Aorta (tissue), 5 donors: ENCODE data around the gene KRT78. TPM values are rescaled to one million over a fixed set of nuclear protein-coding genes. Genes with fewer than 3 reads are reported as not detected.
A peak's percentile ranks its signal among the peaks of the same experiment; 100 is the strongest.
"Not testable (repeated sequence)": the region's sequence is repeated elsewhere in the genome, so short reads cannot be mapped to it uniquely, and the experiment has no call there.

Experiments
- ATAC-seq: fragments of 200-7000 bp; cut with Tn5 transposase; one replicate; pipeline ENCODE4 v1.9.1; 2022; ENCODE audit warnings: moderate library complexity; ENCODE audit not compliant: low FRiP score
- DNase-seq, 2 donors: peaks; one replicate each; pipeline ENCODE4 v3.0.0-alpha.2; 2020
- H3K27ac ChIP-seq, 2 donors: one replicate each; pipeline ENCODE4 v1.5.1; 2013; ENCODE audit warnings: low read length in 2 of 2, mild to moderate bottlenecking in 2 of 2, moderate library complexity in 2 of 2, control low read depth in 1 of 2, inconsistent platforms in 1 of 2, low read depth in 1 of 2
- H3K27me3 ChIP-seq, 2 donors: one replicate each; pipeline ENCODE4 v1.6.1; 2013; ENCODE audit warnings: control low read depth in 1 of 2, low read length in 1 of 2, mild to moderate bottlenecking in 1 of 2, moderate library complexity in 1 of 2; ENCODE audit not compliant: insufficient read depth in 2 of 2, control insufficient read depth in 1 of 2
- H3K36me3 ChIP-seq, 2 donors: one replicate each; pipeline ENCODE4 v1.6.1; 2013; ENCODE audit warnings: control low read depth in 1 of 2, low read length in 1 of 2, mild to moderate bottlenecking in 1 of 2; ENCODE audit not compliant: insufficient read depth in 2 of 2, control insufficient read depth in 1 of 2
- H3K4me1 ChIP-seq, 2 donors: one replicate each; pipeline ENCODE4 v1.6.1; 2013; ENCODE audit warnings: low read length in 2 of 2, control low read depth in 1 of 2, mild to moderate bottlenecking in 1 of 2, moderate library complexity in 1 of 2; ENCODE audit not compliant: insufficient read depth in 2 of 2, control insufficient read depth in 1 of 2
- H3K4me3 ChIP-seq, 2 donors: one replicate each; pipeline ENCODE4 v1.5.1; 2013; ENCODE audit warnings: low read length in 2 of 2, control low read depth in 1 of 2, mild to moderate bottlenecking in 1 of 2
- H3K9me3 ChIP-seq: one replicate; pipeline ENCODE4 v1.6.1; 2013; ENCODE audit warnings: mild to moderate bottlenecking, low read length; ENCODE audit not compliant: control insufficient read depth
- WGBS, 2 donors: extraction: QIAGEN DNeasy Blood & Tissue Kit; methylation state at CpG; one replicate each; pipeline ENCODE4 v1.1.7; 2013; 5-methylcytosine and 5-hydroxymethylcytosine counted together
- intact Hi-C, 2 donors: fragments of 100-400 bp; cut with DNase I; formaldehyde crosslinking; loops; one replicate each; pipeline versions ENCODE4 v1.14.2 to v1.15.0; 2022
- polyA plus RNA-seq, 2 donors: library from polyadenylated mRNA; stranded (reverse); fragments of 200-250 nt; gene quantifications; one replicate each; pipeline ENCODE4 v1.2.3, GENCODE V29; 2013
- total RNA-seq, 2 donors: library from RNA; stranded (reverse); fragmentation: NEBNext Ultra II Directional; extraction: Animal tissue kit (Norgen Biotek cat#: 25700); gene quantifications; one replicate each; pipeline ENCODE4 v1.2.1, GENCODE V29; 2021
- donor health status: healthy with polysubstance abuse.
- donor health status: Bipolar disorder and iron deficiency.
- donor health status: DM: no; HTN: no; CAD: no.
- donor health status: DM: no; HTN: no; CAD: no.
- donor health status: DM: yes; HTN: yes; CAD: no.

KRT78 gene
- total and polyA plus RNA-seq, 4 donors: 0.10 to 2.0 TPM; not detected in 2

GRCh38 chr12:52865090-52865944, 16.5 kb upstream of the KRT78 start:
- H3K4me3 ChIP-seq: no peak overlapping the region
- peak; percentile 43 for ATAC-seq
- no peaks in the 10 kb centered on the region for H3K9me3 ChIP-seq
- intact Hi-C loops: no loop called here
- no peak overlapping the region for H3K27ac ChIP-seq
- peak; percentile 66 to 84 for DNase-seq
- 50 to 55% methylated on average over 10 of the region's 10 CpGs for WGBS, 2 donors
- H3K36me3 ChIP-seq: no peaks in the 10 kb centered on the region
- no peaks in the 10 kb centered on the region for H3K27me3 ChIP-seq
- H3K4me1 ChIP-seq: no peaks in the 10 kb centered on the region

GRCh38 chr12:52862023-52862422, 13.2 kb upstream of the KRT78 start:
- Histone ChIP-seq H3K27ac (no peak overlapping the region), H3K27me3 (no peaks in the 10 kb centered on the region), H3K4me1 (no peaks in the 10 kb centered on the region), H3K9me3 (no peaks in the 10 kb centered on the region), H3K4me3 (no peak overlapping the region), H3K36me3 (no peaks in the 10 kb centered on the region)
- intact Hi-C loops: no loop called here
- no peak for ATAC-seq
- DNase-seq: no peak
- 82 to 85% methylated on average over 2 of the region's 2 CpGs for WGBS, 2 donors

- Histone ChIP-seq H3K36me3 (no peaks in the 10 kb centered on the region), H3K4me3 (no peak overlapping the region), H3K4me1 (no peaks in the 10 kb centered on the region), H3K27ac (no peak overlapping the region), H3K27me3 (no peaks in the 10 kb centered on the region), H3K9me3 (no peaks in the 10 kb centered on the region)
- intact Hi-C loops: no loop called here
- peak in 1 of 2 donors; percentile 15 for DNase-seq
- WGBS, 2 donors: 92 to 93% methylated on average over 7 of the region's 7 CpGs
- ATAC-seq: no peak
Observed at GRCh38 chr12:52861511-52861910, 12.7 kb upstream of the KRT78 start.

DNA sequence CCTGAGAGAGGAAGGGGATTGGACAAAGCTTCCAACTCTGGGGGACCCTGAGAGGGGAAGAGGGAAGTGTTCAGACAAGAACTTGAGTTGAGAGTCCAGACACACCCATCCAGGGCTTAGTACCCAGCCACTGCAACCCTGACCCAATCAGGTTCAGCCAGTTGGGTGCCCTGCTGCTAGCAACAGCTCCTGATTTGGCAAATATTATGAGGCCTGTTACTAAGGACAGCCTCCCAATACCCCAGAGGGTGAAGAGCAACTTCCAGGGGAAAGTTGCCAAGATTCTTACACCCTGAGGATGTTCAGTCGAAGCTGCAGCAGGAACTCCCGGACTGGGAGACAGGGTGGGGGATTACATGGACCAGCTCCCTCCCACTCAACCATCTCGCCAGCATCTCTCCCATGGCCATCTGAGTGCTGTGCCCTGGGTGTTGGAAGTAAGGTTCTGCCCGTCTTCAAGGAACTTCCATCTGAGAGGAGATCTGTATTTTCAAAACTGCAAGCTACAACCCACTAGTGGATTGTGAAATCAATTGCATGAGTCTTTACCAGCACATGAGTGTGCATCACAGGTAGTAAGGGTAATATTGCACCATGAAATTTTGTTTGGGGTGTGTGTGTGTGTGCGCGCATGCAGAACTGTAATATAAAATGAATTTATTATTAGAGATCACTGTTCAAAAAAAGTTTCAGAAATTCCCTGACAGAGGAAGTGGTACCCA, 11.5 kb upstream of the KRT78 start:
- no peaks in the 10 kb centered on the region for H3K27me3 ChIP-seq
- DNase-seq (peak in 1 of 2 donors; percentile 27), ATAC-seq (no peak)
- H3K27ac ChIP-seq: no peak overlapping the region
- H3K9me3 ChIP-seq: no peaks in the 10 kb centered on the region
- no peak overlapping the region for H3K4me3 ChIP-seq
- no peaks in the 10 kb centered on the region for H3K36me3 ChIP-seq
- no peaks in the 10 kb centered on the region for H3K4me1 ChIP-seq
- 73 to 74% methylated on average over 6 of the region's 6 CpGs for WGBS, 2 donors
- intact Hi-C loops: no loop called here

GRCh38 chr12:52857500-52857899, 8.7 kb upstream of the KRT78 start:
- no peak overlapping the region for H3K27ac ChIP-seq
- H3K4me1 ChIP-seq: no peaks in the 10 kb centered on the region
- WGBS, 2 donors: 91 to 94% methylated on average over 3 of the region's 3 CpGs
- DNase-seq (no peak), ATAC-seq (no peak)
- intact Hi-C loops: no loop called here
- peaks cover 1% of the 10 kb centered on the region for H3K9me3 ChIP-seq
- no peaks in the 10 kb centered on the region for H3K36me3 ChIP-seq
- H3K4me3 ChIP-seq: no peak overlapping the region
- no peaks in the 10 kb centered on the region for H3K27me3 ChIP-seq

DNA sequence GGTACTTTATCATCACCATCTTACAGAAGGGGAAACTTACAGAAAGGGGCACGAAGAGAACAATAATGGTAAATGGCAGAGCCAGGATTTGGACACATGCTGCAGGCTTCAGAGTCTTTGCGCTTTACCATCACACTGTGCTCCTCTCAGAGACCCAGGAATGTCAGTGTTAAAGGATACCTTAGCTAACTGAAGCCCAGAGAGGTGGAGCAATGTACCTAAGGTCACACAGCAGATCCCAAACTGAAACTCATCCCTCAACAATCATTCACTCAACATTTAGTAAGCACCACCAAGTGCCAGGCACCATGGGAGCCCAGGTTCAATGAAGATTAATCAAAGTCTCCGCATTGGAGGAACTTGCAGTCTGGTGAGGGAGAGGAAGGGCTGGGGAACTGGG, 8.0 kb upstream of the KRT78 start:
- Histone ChIP-seq H3K4me1 (no peaks in the 10 kb centered on the region), H3K9me3 (peaks cover 1% of the 10 kb centered on the region), H3K36me3 (no peaks in the 10 kb centered on the region), H3K27me3 (no peaks in the 10 kb centered on the region), H3K4me3 (no peak overlapping the region), H3K27ac (no peak overlapping the region)
- 88% methylated on average over 3 of the region's 3 CpGs for WGBS, 2 donors
- ATAC-seq (no peak), DNase-seq (peak in 1 of 2 donors; percentile 2)
- intact Hi-C loops: no loop called here

DNA sequence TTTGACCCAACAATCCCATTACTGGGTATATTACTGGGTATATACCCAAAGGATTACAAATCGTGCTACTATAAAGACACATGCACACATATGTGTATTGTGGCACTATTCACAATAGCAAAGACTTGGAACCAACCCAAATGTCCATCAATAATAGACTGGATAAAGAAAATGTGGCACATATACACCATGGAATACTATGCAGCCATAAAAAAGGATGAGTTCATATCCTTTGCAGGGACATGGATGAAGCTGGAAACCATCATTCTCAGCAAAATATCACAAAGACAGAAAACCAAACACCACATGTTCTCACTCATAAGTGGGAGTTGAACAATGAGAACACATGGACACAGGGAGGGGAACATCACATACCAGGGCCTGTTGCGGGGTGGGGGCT, 7.3 kb upstream of the KRT78 start:
- DNase-seq: peak in 1 of 2 donors; percentile 1
- H3K4me3 ChIP-seq, H3K27me3 ChIP-seq: not testable (repeated sequence)

DNA sequence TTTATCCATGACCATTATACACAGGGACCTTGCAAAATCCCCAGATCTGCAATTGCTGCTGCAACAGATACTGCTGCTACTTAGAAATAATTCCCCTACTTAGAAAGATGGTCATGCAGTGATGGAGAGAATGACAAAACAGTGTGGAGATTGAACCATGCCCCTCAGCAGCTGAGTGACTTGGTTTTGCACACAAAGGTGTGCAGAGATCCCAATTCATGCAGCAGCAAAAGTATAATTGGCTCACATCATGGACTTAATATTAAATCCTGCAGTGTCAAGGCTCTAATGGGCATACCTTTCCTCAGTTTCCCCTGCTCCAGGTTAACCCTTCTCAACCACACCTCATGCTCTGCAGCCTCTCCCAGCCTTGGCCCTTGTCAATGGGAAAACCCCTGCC, 3.0 kb upstream of the KRT78 start:
- H3K36me3 ChIP-seq: no peaks in the 10 kb centered on the region
- no peak for ATAC-seq
- no peaks in the 10 kb centered on the region for H3K4me1 ChIP-seq

More for the DNA sequence above, 7.3 kb upstream of the KRT78 start:
- ATAC-seq, H3K27ac ChIP-seq, H3K4me1 ChIP-seq, intact Hi-C loops, H3K36me3 ChIP-seq, H3K9me3 ChIP-seq: not testable (repeated sequence)
- 94 to 97% methylated on average over 2 of the region's 2 CpGs for WGBS, 2 donors

GRCh38 chr12:52850681-52851080, 1.9 kb upstream of the KRT78 start:
- WGBS, 2 donors: 90 to 93% methylated on average over 5 of the region's 5 CpGs
- H3K4me1 ChIP-seq: no peaks in the 10 kb centered on the region
- intact Hi-C loops: no loop called here
- H3K27me3 ChIP-seq: no peaks in the 10 kb centered on the region
- H3K27ac ChIP-seq: no peak overlapping the region
- DNase-seq (peak; percentile 9 to 23), ATAC-seq (no peak)
- H3K36me3 ChIP-seq: no peaks in the 10 kb centered on the region
- no peak overlapping the region for H3K4me3 ChIP-seq
- H3K9me3 ChIP-seq: peaks cover 1% of the 10 kb centered on the region

More for the DNA sequence above, 3.0 kb upstream of the KRT78 start:
- H3K27me3 ChIP-seq: no peaks in the 10 kb centered on the region
- no peak overlapping the region for H3K4me3 ChIP-seq
- intact Hi-C loops: no loop called here
- peaks cover 1% of the 10 kb centered on the region for H3K9me3 ChIP-seq
- DNase-seq: no peak
- no peak overlapping the region for H3K27ac ChIP-seq
